GM18870 (cell line): ENCODE data around the gene NFAM1.
A peak's percentile ranks its signal among the peaks of the same experiment; 100 is the strongest.

Source experiments
- ATAC-seq: cut with Tn5 transposase; IDR thresholded peaks from one replicate; pipeline ENCODE4 v1.9.1; 2021; ENCODE audit warnings: moderate library complexity; ENCODE audit not compliant: unreplicated experiment

The NFAM1 gene

GRCh38 chr22:42439821-42440674 lies 7.8 kb upstream of the NFAM1 start:
- no peak for ATAC-seq

GRCh38 chr22:42439021-42439567 lies 6.9 kb upstream of the NFAM1 start:
- no peak for ATAC-seq

- no peak for ATAC-seq
Observed at GRCh38 chr22:42438293-42438650, 6.1 kb upstream of the NFAM1 start.

GRCh38 chr22:42437488-42438292 lies 5.5 kb upstream of the NFAM1 start:
- peak; percentile 53 for ATAC-seq

GRCh38 chr22:42436404-42436803 lies 4.2 kb upstream of the NFAM1 start:
- no peak for ATAC-seq

- ATAC-seq, result no peak
Observed at GRCh38 chr22:42434748-42435425, 2.7 kb upstream of the NFAM1 start.

- ATAC-seq, result no peak
Observed at GRCh38 chr22:42433754-42434682, 1.8 kb upstream of the NFAM1 start.

- ATAC-seq, result no peak
Observed at GRCh38 chr22:42432818-42433217, 615 bp upstream of the NFAM1 start.

- no peak for ATAC-seq
Observed at GRCh38 chr22:42431401-42432019, 693 bp downstream of the NFAM1 start.

GRCh38 chr22:42430528-42431125 lies 1.6 kb downstream of the NFAM1 start:
- no peak for ATAC-seq

- no peak for ATAC-seq
Observed at GRCh38 chr22:42428760-42429159, 3.4 kb downstream of the NFAM1 start.

- ATAC-seq, result no peak
Observed at GRCh38 chr22:42428025-42428424, 4.2 kb downstream of the NFAM1 start.

- ATAC-seq, result no peak
Observed at GRCh38 chr22:42427167-42427566, 5.0 kb downstream of the NFAM1 start.

- ATAC-seq, result no peak
Observed at GRCh38 chr22:42425989-42426355, 6.2 kb downstream of the NFAM1 start.

- no peak for ATAC-seq
Observed at GRCh38 chr22:42425337-42425988, 6.7 kb downstream of the NFAM1 start.

GRCh38 chr22:42419243-42419881 lies 12.8 kb downstream of the NFAM1 start:
- ATAC-seq, result no peak

- no peak for ATAC-seq
Observed at GRCh38 chr22:42418811-42419242, 13.4 kb downstream of the NFAM1 start.

- no peak for ATAC-seq
Observed at GRCh38 chr22:42417645-42418305, 14.4 kb downstream of the NFAM1 start.
